K562 (cell line): ENCODE measurements around the gene TSC22D1. TPM values are rescaled to one million over a fixed set of nuclear protein-coding genes. Genes with fewer than 3 reads are reported as not detected.

Experiments used
- ATAC-seq: fragments of 200-7000 bp; cut with Tn5 transposase; 3 replicates; pipeline ENCODE4 v1.9.1; 2020; ENCODE audit warnings: moderate library complexity
- BruUV-seq: library from RNA; stranded (reverse); fragments of 400-500 nt; replicated peaks from 2 replicates; lab custom pipeline; 2021; lab: Mats Ljungman, UMichigan
- CTCF ChIA-PET: fragments of 300-600 bp; formaldehyde crosslinking; extraction: SDS; loops from one replicate; lab custom pipeline; 2021; ENCODE audit warnings: low intra/inter-chr PET ratio; lab: Yijun Ruan, JAX
- POLR2A ChIA-PET: fragments of 300-600, 350-650 bp; sonication (Branson Sonifier 250); formaldehyde crosslinking; extraction: SDS; loops from one replicate; lab custom pipeline; 2021; ENCODE audit warnings: antibody characterized with exemption, inconsistent platforms; lab: Yijun Ruan, JAX
- DNase-seq, 4 experiments: peaks; one replicate each; pipeline versions ENCODE4 v3.0.0 to v3.0.0-alpha.2; 2011 to 2018; ENCODE audit warnings: low spot score in 3 of 4, mixed read lengths in 3 of 4; ENCODE audit errors: extremely low read depth in 1 of 4
- FAIRE-seq: peaks from 2 replicates; lab custom pipeline; 2011; peaks lifted over from hg19 to GRCh38; lab: Jason Lieb, UNC
- H2AFZ ChIP-seq: 2 replicates; pipeline ENCODE4 v1.6.0; 2011; ENCODE audit warnings: low read depth, low read length, control low read depth, inconsistent platforms
- H3K27ac ChIP-seq: fragments of 200-600 bp; 3 replicates; pipeline ENCODE4 v1.8.0; 2011; ENCODE audit warnings: low read depth, mild to moderate bottlenecking, control low read depth, inconsistent platforms, low read length, moderate library complexity, mixed read lengths; ENCODE audit errors: extremely low read depth
- H3K27me3 ChIP-seq, 2 experiments: fragments of 300-600 bp in 1 of 2; 2 replicates in 1 of 2; 3 replicates in 1 of 2; pipeline versions ENCODE4 v1.6.0 to v1.8.0; 2011; ENCODE audit warnings: inconsistent platforms in 2 of 2, low read length in 2 of 2, mild to moderate bottlenecking in 1 of 2, mixed read lengths in 1 of 2, moderate library complexity in 1 of 2; ENCODE audit not compliant: control insufficient read depth in 2 of 2, insufficient read depth in 2 of 2
- H3K36me3 ChIP-seq: fragments of 300-600 bp; 3 replicates; pipeline ENCODE4 v1.8.0; 2011; ENCODE audit warnings: mild to moderate bottlenecking, low read length, inconsistent platforms; ENCODE audit not compliant: control insufficient read depth, insufficient read depth
- H3K4me1 ChIP-seq, 2 experiments: fragments of 200-600 bp in 1 of 2; replicated peaks in 1 of 2; 2 replicates in 1 of 2; 3 replicates in 1 of 2; pipeline versions ENCODE4 v1.5.1 to v1.8.0; 2011; ENCODE audit warnings: inconsistent platforms in 2 of 2, low read length in 2 of 2, mild to moderate bottlenecking in 1 of 2, mixed read lengths in 1 of 2, moderate library complexity in 1 of 2; ENCODE audit not compliant: control insufficient read depth in 2 of 2, insufficient read depth in 2 of 2
- H3K4me2 ChIP-seq: 2 replicates; pipeline ENCODE4 v1.6.1; 2011; ENCODE audit warnings: low read length, control low read depth, inconsistent platforms, mixed read lengths; ENCODE audit not compliant: insufficient read depth
- H3K4me3 ChIP-seq: fragments of 200-600 bp; sonication (generic), shearing (Covaris generic); 2 replicates; pipeline ENCODE4 v1.5.1; 2016; ENCODE audit warnings: control low read depth, inconsistent platforms
- H3K79me2 ChIP-seq: fragments of 200-600 bp; 3 replicates; pipeline ENCODE4 v1.8.0; 2011; ENCODE audit warnings: low read length, inconsistent platforms; ENCODE audit not compliant: control insufficient read depth, insufficient read depth
- H3K9ac ChIP-seq, 2 experiments: 2 replicates each; pipeline versions ENCODE4 v1.6.0 to v1.6.1; 2011; ENCODE audit warnings: low read depth in 2 of 2, low read length in 2 of 2, control low read depth in 1 of 2, inconsistent platforms in 1 of 2, mild to moderate bottlenecking in 1 of 2, mixed read lengths in 1 of 2; ENCODE audit not compliant: insufficient read depth in 1 of 2
- H3K9me1 ChIP-seq: one replicate; pipeline ENCODE4 v1.6.0; 2011; ENCODE audit warnings: inconsistent platforms, mild to moderate bottlenecking, low read length, moderate library complexity; ENCODE audit not compliant: control insufficient read depth, insufficient read depth
- H3K9me3 ChIP-seq: replicated peaks from 2 replicates; pipeline ENCODE4 v1.5.1; 2011; ENCODE audit warnings: low read depth, low read length, inconsistent platforms; ENCODE audit not compliant: control insufficient read depth, insufficient read depth
- H4K20me1 ChIP-seq: replicated peaks from 2 replicates; pipeline ENCODE4 v1.6.1; 2011; ENCODE audit warnings: low read length, inconsistent platforms, mixed read lengths; ENCODE audit not compliant: control insufficient read depth, insufficient read depth
- ILK ChIP-seq: fragments of 450-650 bp; IDR thresholded peaks from 2 replicates; pipeline ENCODE4 v1.6.1; 2016; ENCODE audit warnings: missing genetic modification characterization, low read depth, mild to moderate bottlenecking, missing compliant biosample characterization, moderate library complexity, borderline replicate concordance
- SMARCC2 ChIP-seq: fragments of 450-650 bp; IDR thresholded peaks from 2 replicates; pipeline ENCODE4 v1.6.1; 2017; ENCODE audit warnings: antibody characterized with exemption, moderate library complexity, mild to moderate bottlenecking, low read depth
- XRCC5 ChIP-seq: fragments of 200-400 bp; formaldehyde crosslinking; IDR thresholded peaks from 2 replicates; pipeline ENCODE4 v1.6.1; 2017; ENCODE audit warnings: low read depth, mild to moderate bottlenecking, low read length
- WGBS: fragments of 100-300 bp; shearing (Covaris generic); methylation state at CpG from one replicate; pipeline ENCODE4 v1.1.6; 2016; ENCODE audit warnings: low coverage, mixed read lengths; ENCODE audit not compliant: insufficient coverage; ENCODE audit errors: missing lambda C conversion rate; 5-methylcytosine and 5-hydroxymethylcytosine counted together
- in situ Hi-C: fragments of 300-500 bp; cut with MboI; formaldehyde crosslinking; loops from 4 replicates; pipeline ENCODE4 v1.15.0; 2018; ENCODE audit warnings: inconsistent platforms, mixed read lengths
- intact Hi-C: fragments of 100-400 bp; cut with micrococcal nuclease; formaldehyde crosslinking; loops from 2 replicates; pipeline ENCODE4 v1.14.2; 2022
- polyA plus RNA-seq, 8 experiments: library from polyadenylated mRNA; depleted of rRNA in 4 of 8; stranded (reverse) in 5 of 8; unstranded in 3 of 8; fragments of >200 nt; fragmentation: Nextera tagmentation in 2 of 8; fragmentation: Illumina TruSeq in 1 of 8; extraction: Ambion mirVana in 2 of 8; extraction: Trizol in 1 of 8; gene quantifications; 2 replicates each; pipeline versions ENCODE4 v1.2.1 to v1.2.3, GENCODE V29; 2011 to 2014; ENCODE audit warnings: inconsistent platforms in 1 of 8, missing spikeins in 1 of 8
- total RNA-seq, 7 experiments: library from RNA; depleted of rRNA in 6 of 7; stranded (reverse); fragments of >200 nt in 6 of 7; fragmentation: Illumina TruSeq in 2 of 7; extraction: Trizol in 2 of 7; gene quantifications; 2 replicates each; pipeline versions ENCODE4 v1.2.1 to v1.2.3, GENCODE V29; 2011 to 2021; ENCODE audit warnings: low replicate concordance in 1 of 7
- TF ChIP-seq, protein P1 (sequence below): sonication (generic); formaldehyde crosslinking; IDR thresholded peaks from 2 replicates; pipeline ENCODE4 v1.8.1; 2023; ENCODE audit warnings: mild to moderate bottlenecking, missing genetic modification reagents

The TSC22D1 gene
- total and polyA plus RNA-seq, 9 of the 15 experiments (the other 6 are each of a cell fraction or from before 2014, with no cell fraction given): 2.6 to 19.8 (median 8.4) TPM

DNA sequence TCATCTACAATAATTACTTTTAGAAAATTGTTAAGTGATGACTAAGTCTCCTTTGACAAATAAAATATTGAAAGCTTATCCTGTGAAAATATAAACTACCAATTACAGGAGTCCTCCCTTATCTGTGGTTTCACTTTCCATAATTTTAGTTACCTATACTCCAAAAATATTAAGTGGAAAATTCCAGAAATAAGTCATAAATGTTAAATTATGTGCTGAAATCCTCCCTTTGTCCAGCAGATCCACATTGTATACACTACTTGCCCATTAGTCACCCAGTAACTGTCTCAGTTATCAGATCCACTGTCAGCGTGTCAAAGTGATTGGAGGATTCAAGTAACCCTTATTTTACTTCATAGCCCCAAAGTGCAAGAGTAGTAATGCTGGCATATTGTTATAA is 104.4 kb downstream of the TSC22D1 start:
- FAIRE-seq (no peak), ATAC-seq (no peak), DNase-seq (no peak)
- CTCF ChIA-PET: interaction anchor here (0.6 to 1.6 kb wide), 6 partner anchors 11 to 567 kb away, joined by 3 to 9 read pairs (median 3); no protein-coding TSS in a partner anchor
- Histone ChIP-seq H3K27ac (no peak overlapping the region), H4K20me1 (no peaks in the 10 kb centered on the region), H2AFZ (no peak overlapping the region), H3K9me1 (no peaks in the 10 kb centered on the region), H3K4me1 (no peaks in the 10 kb centered on the region), H3K36me3 (no peaks in the 10 kb centered on the region), H3K4me2 (no peak overlapping the region), H3K79me2 (no peaks in the 10 kb centered on the region), H3K9ac (no peak overlapping the region), H3K9me3 (no peaks in the 10 kb centered on the region), H3K27me3 (no peaks in the 10 kb centered on the region), H3K4me3 (no peak overlapping the region)
- TF ChIP-seq XRCC5 (no peak), ILK (tag) (no peak), SMARCC2 (no peak)
- TF ChIP-seq, protein P1, sequence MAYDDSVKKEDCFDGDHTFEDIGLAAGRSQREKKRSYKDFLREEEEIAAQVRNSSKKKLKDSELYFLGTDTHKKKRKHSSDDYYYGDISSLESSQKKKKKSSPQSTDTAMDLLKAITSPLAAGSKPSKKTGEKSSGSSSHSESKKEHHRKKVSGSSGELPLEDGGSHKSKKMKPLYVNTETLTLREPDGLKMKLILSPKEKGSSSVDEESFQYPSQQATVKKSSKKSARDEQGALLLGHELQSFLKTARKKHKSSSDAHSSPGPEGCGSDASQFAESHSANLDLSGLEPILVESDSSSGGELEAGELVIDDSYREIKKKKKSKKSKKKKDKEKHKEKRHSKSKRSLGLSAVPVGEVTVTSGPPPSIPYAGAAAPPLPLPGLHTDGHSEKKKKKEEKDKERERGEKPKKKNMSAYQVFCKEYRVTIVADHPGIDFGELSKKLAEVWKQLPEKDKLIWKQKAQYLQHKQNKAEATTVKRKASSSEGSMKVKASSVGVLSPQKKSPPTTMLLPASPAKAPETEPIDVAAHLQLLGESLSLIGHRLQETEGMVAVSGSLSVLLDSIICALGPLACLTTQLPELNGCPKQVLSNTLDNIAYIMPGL (CRISPR knock-in tag): no peak
- POLR2A ChIA-PET: no interaction called here
- no TSS peak for BruUV-seq
- in situ Hi-C loops (loop anchor here (10.0 to 25.0 kb wide), 2 partner anchors 434 to 557 kb away; no protein-coding TSS in a partner anchor), intact Hi-C loops (loop anchor here (2.0 to 5.0 kb wide), 2 partner anchors 419 to 567 kb away; no protein-coding TSS in a partner anchor)
- WGBS: 0% methylated on average over 1 of the region's 1 CpG
